ENCODE measurements around the gene TMED6. TPM values are rescaled to one million over a fixed set of nuclear protein-coding genes. Genes with fewer than 3 reads are reported as not detected.

Gene TMED6
- total and polyA plus RNA-seq, 12 donors: 0.32 to 0.41 (median 0.37) TPM; not detected in 7

DNA sequence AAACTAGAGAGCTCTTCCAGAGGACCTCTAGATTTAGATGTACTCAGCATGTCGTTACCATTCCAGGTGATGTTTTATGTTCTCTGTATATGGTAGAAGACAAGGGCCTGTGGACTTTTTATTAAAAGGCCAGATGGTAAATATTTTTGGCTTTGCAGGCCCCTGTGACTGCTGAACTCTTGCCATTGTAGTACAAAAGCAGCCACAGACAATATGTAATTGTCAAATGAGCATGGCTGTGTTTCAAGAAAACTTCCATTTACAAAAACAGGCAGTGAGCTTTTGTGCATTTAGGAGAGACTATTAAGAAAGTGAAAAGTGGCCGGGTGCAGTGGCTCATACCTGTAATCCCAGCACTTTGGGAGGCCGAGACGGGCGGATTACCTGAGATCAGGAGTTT, 7.4 kb downstream of the TMED6 start:
- Histone ChIP-seq H3K36me3 (peaks cover 0 to 65% (median 20%) of the 10 kb centered on the region in 9 donors), H3K27me3 (no peaks in the 10 kb centered on the region), H3K27ac (no peak overlapping the region), H3K9me3 (no peaks in the 10 kb centered on the region), H3K4me1 (peaks cover 0 to 27% (median 11%) of the 10 kb centered on the region in 9 donors), H3K4me3 (no peak overlapping the region)
- ATAC-seq: no peak
- TF ChIP-seq, protein P1, sequence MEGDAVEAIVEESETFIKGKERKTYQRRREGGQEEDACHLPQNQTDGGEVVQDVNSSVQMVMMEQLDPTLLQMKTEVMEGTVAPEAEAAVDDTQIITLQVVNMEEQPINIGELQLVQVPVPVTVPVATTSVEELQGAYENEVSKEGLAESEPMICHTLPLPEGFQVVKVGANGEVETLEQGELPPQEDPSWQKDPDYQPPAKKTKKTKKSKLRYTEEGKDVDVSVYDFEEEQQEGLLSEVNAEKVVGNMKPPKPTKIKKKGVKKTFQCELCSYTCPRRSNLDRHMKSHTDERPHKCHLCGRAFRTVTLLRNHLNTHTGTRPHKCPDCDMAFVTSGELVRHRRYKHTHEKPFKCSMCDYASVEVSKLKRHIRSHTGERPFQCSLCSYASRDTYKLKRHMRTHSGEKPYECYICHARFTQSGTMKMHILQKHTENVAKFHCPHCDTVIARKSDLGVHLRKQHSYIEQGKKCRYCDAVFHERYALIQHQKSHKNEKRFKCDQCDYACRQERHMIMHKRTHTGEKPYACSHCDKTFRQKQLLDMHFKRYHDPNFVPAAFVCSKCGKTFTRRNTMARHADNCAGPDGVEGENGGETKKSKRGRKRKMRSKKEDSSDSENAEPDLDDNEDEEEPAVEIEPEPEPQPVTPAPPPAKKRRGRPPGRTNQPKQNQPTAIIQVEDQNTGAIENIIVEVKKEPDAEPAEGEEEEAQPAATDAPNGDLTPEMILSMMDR (IDR thresholded peaks at IDR 0.05): no peak
- intact Hi-C loops (cut with DNase I): no loop called here
- no peak for DNase-seq
- 97 to 98% methylated on average over 5 of the region's 5 CpGs for WGBS, 2 donors

DNA sequence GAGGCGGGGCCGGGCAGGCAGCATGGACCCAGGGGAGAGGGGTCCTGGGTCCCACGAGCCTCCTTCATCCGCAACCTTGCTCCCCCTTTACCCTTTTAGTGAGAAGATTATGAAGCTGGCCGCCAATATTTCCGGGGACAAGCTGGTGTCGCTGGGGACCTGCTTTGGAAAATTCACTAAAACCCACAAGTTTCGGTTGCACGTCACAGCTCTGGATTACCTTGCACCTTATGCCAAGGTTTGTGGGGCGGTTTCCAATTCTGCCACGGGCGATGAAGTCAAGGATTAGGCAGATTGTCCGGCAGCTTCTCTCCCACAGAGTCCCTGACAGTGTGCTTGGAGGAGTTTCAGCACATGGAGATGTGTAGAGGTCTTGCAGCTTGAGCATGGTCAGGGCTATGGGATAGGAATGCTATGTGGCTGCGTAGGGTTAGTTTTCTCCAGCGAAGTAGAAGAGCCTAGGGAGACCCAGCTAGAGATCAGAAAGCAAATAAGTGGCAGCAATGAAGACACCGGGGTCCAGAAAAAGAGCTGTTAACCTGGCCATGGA, 11.4 kb downstream of the TMED6 start:
- Histone ChIP-seq H3K27ac (peak overlapping the region in 9 of 10 donors; percentile 85 to 94 (median 89)), H3K4me1 (peaks cover 0 to 38% (median 28%) of the 10 kb centered on the region in 9 donors), H3K4me3 (peak overlapping the region; percentile 69 to 97 (median 80)), H3K27me3 (no peaks in the 10 kb centered on the region), H3K36me3 (peaks cover 0 to 64% (median 31%) of the 10 kb centered on the region in 9 donors), H3K9me3 (no peaks in the 10 kb centered on the region)
- 8% methylated on average over 16 of the region's 16 CpGs for WGBS, 2 donors
- TF ChIP-seq, protein P1 (IDR thresholded peaks at IDR 0.05): no peak
- intact Hi-C loops (cut with DNase I): no loop called here
- ATAC-seq (no peak), DNase-seq (peak in 1 of 2 donors; percentile 18)

DNA sequence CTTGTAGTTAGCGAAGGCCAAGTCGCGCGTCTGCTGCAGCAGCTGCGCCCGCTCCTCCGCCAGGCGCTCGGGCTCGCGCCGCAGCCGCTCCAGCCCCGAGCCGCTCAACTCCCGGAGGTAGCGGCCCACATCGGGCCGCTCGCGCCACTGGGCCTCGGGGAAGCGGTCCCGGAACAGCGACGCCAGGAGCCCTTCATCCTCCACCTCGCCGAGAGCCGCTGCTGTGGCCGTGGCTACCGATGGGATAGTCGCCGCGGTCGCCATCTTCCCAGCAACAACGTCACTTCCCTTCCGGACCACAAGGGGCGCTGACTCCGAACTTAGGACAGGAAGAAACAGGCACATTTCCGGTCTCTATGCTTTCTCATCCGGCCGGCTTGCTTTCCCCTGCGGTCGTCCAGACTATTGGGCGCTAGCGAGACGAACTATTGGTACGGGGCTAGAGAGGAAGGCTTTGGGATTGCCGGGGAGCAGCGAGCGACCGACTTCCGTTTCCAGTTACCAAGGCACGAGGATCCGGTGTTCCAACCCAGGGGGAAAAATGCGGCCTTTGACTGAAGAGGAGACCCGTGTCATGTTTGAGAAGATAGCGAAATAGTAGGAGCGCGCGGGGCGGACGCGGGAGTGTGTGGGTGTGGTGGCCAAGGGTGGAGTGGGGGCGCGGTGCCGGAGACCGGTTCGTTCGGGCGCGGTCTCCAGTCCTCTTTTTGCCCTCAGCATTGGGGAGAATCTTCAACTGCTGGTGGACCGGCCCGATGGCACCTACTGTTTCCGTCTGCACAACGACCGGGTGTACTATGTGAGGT, 12.1 kb downstream of the TMED6 start, which contains the start of the genes COG8 and NIP7:
COG8 (minus strand) TSS at position 276 of the 806 bp plus-strand sequence; CDS start at position 264, 12 bp downstream.
NIP7 (plus strand) TSS at position 484 of the 806 bp plus-strand sequence; CDS start at position 542, 58 bp downstream.
- H3K27ac ChIP-seq: peak within 1 kb of the TSS; percentile 42 to 94 (median 88)
- DNase-seq (peak; percentile 91 to 97), ATAC-seq (peak; percentile 98 to 100 (median 99))
- H3K4me1 ChIP-seq: peaks cover 0 to 38% (median 28%) of the 10 kb centered on the region in 9 donors
- intact Hi-C loops (cut with DNase I): loop anchor here in 2 of 10 donors (1.0 to 2.0 kb wide), 2 partner anchors 28 to 29 kb away; partner anchors contain the start of gene VPS4A (in 2 of the 2)
- TF ChIP-seq, protein P1 (IDR thresholded peaks at IDR 0.05): peak; percentile 75 to 94 (median 85)
- no peaks in the 10 kb centered on the region for H3K27me3 ChIP-seq
- H3K36me3 ChIP-seq: peaks cover 0 to 64% (median 38%) of the 10 kb centered on the region in 9 donors
- WGBS, 2 donors: 0 to 1% methylated on average over 77 of the region's 77 CpGs
- no peaks in the 10 kb centered on the region for H3K9me3 ChIP-seq
- peak within 1 kb of the TSS; percentile 69 to 97 (median 80) for H3K4me3 ChIP-seq
